ENCODE data around the gene MAP2. TPM values are rescaled to one million over a fixed set of nuclear protein-coding genes. Genes with fewer than 3 reads are reported as not detected.

MAP2 gene
- total and polyA plus RNA-seq, 2 donors (not counting 3 experiments of a cell fraction or from before 2014, with no cell fraction given): 19.4 to 46.1 TPM

DNA sequence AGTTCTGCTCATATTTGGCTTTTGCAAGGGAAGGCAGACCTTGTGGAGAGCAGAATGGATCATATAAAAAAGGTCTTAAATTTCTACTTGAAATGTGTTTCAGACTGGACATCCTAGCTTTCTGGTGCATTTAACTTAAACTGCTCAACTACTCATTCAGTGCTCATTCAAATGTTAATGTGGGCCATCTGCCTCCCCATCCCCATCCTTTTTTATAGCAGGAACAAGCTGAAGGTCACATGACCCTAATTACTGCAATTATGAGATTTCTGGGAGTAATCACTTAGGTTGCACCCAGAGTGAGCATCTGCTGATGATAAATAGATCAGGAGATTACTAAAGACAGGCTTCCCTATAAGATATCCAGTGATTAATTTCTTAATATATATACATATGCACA is 96.1 kb downstream of the MAP2 start:
- H3K4me3 ChIP-seq (replicated peaks in 1 of 3; ENCODE audit: insufficient read depth in 1 of 3, low read depth in 1 of 3, low read length in 3 of 3): no peak overlapping the region
- H3K36me3 ChIP-seq (ENCODE audit: control insufficient read depth in 2 of 2, extremely low read depth in 1 of 2, insufficient read depth in 2 of 2, low read length in 2 of 2): no peaks in the 10 kb centered on the region
- DNase-seq (ENCODE audit: low read depth, low spot score): no peak
- dilution Hi-C loops (cut with MboI; ENCODE audit: extremely low pct_ligation_motif_present, low sequenced_read_pairs): no loop called here
- H3K27ac ChIP-seq (ENCODE audit: insufficient read depth, low read depth, low read length): no peak overlapping the region
- H3K9me1 ChIP-seq (replicated peaks; ENCODE audit: control insufficient read depth, extremely low read depth, insufficient read depth, low read length): no peaks in the 10 kb centered on the region
- intact Hi-C loops (cut with micrococcal nuclease): loop anchor here (10.0 kb wide), 1 partner anchor 655 kb away; the partner anchor contains the start of gene KANSL1L
- ChIA-PET CTCF (interaction anchor here (2.7 kb wide), 1 partner anchor 95 kb away, joined by 15 read pairs; the partner anchor contains the start of gene MAP2), POLR2A (no interaction called here)
- H3K79me2 ChIP-seq (ENCODE audit: control insufficient read depth, insufficient read depth, low read length): no peaks in the 10 kb centered on the region
- BruUV-seq (replicated peaks): no TSS peak
- TF ChIP-seq, protein P1, sequence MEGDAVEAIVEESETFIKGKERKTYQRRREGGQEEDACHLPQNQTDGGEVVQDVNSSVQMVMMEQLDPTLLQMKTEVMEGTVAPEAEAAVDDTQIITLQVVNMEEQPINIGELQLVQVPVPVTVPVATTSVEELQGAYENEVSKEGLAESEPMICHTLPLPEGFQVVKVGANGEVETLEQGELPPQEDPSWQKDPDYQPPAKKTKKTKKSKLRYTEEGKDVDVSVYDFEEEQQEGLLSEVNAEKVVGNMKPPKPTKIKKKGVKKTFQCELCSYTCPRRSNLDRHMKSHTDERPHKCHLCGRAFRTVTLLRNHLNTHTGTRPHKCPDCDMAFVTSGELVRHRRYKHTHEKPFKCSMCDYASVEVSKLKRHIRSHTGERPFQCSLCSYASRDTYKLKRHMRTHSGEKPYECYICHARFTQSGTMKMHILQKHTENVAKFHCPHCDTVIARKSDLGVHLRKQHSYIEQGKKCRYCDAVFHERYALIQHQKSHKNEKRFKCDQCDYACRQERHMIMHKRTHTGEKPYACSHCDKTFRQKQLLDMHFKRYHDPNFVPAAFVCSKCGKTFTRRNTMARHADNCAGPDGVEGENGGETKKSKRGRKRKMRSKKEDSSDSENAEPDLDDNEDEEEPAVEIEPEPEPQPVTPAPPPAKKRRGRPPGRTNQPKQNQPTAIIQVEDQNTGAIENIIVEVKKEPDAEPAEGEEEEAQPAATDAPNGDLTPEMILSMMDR (IDR thresholded peaks at IDR 0.05; ENCODE audit: extremely low read depth in 1 of 2, insufficient read depth in 1 of 2, low read depth in 1 of 2, low read length in 2 of 2): no peak
- TF ChIP-seq EZH2 (IDR thresholded peaks at IDR 0.05; ENCODE audit: borderline replicate concordance, low read depth, low read length, severe bottlenecking): no peak
- TF ChIP-seq POLR2A (IDR thresholded peaks at IDR 0.05; ENCODE audit: low read depth, low read length): no peak
- TF ChIP-seq, protein P2, sequence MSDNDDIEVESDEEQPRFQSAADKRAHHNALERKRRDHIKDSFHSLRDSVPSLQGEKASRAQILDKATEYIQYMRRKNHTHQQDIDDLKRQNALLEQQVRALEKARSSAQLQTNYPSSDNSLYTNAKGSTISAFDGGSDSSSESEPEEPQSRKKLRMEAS (IDR thresholded peaks at IDR 0.05; ENCODE audit: insufficient read depth, insufficient read length): no peak
- TF ChIP-seq MYC (IDR thresholded peaks at IDR 0.05; ENCODE audit: low read depth, low read length): no peak
- TF ChIP-seq JUN (IDR thresholded peaks at IDR 0.05; ENCODE audit: borderline replicate concordance, insufficient read depth, insufficient read length, low read depth): no peak
- no peak for TF ChIP-seq GATA2 (IDR thresholded peaks at IDR 0.05; ENCODE audit: insufficient read depth, insufficient read length, low read depth, low read length)
- no peak for TF ChIP-seq FOS (IDR thresholded peaks at IDR 0.05; ENCODE audit: borderline replicate concordance, insufficient read depth, low read length)
- TF ChIP-seq POLR2AphosphoS5 (IDR thresholded peaks at IDR 0.05; ENCODE audit: insufficient read depth, low read depth, low read length): no peak
- peaks cover 13% of the 10 kb centered on the region for H3K4me1 ChIP-seq (ENCODE audit: control insufficient read depth, extremely low read depth, insufficient read depth, low read length)
- no peak overlapping the region for H3K4me2 ChIP-seq (ENCODE audit: insufficient read depth, low read length)
- no peaks in the 10 kb centered on the region for H4K20me1 ChIP-seq (replicated peaks; ENCODE audit: control insufficient read depth, extremely low read depth, insufficient read depth, low read length)
- no peaks in the 10 kb centered on the region for H3K27me3 ChIP-seq (ENCODE audit: control insufficient read depth in 2 of 2, insufficient read depth in 2 of 2, low read length in 2 of 2)
- no peak overlapping the region for H3K9ac ChIP-seq (replicated peaks; ENCODE audit: extremely low read depth, insufficient read depth, low read length)
- no peak overlapping the region for H2AFZ ChIP-seq (ENCODE audit: low read depth, low read length)
- no peak for FAIRE-seq
- no peaks in the 10 kb centered on the region for H3K9me3 ChIP-seq (replicated peaks; ENCODE audit: control insufficient read depth, insufficient read depth, low read length)

Data from endothelial cell of umbilical vein (primary cell).